Renal cortical epithelial cell (primary cell): ENCODE data around the gene PHLPP1. TPM values are rescaled to one million over a fixed set of nuclear protein-coding genes. Genes with fewer than 3 reads are reported as not detected.
A peak's percentile ranks its signal among the peaks of the same experiment; 100 is the strongest.

Experiments used
- DNase-seq: peaks from one replicate; pipeline ENCODE4 v3.0.0-alpha.2; 2011; ENCODE audit warnings: low read depth
- total RNA-seq: library from RNA; depleted of rRNA; stranded (reverse); fragments of >200 nt; gene quantifications from 2 replicates; pipeline ENCODE4 v1.2.3, GENCODE V29; 2014

PHLPP1 gene
- total RNA-seq, 1 donor from 2014 or later, result 13.2 TPM

DNA sequence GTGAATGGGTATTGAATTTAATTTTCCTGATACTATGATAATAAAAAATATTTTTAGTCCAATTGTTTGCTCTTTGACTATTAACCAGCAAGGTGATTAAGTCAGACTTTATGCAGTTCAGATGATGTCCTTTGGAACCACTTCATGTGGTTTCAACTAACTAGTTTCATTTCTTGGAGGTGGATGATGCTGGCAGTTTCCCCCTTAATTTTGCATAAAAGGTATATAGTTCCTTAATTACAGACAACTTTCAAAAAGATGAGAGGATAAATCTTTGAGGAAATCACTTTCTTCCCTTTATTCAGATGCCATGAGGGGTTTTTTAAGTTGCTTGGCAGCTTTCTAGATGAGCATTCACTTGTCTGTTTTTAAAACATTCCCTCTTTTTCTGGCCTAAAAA, 223.1 kb downstream of the PHLPP1 start:
- no peak for DNase-seq

DNA sequence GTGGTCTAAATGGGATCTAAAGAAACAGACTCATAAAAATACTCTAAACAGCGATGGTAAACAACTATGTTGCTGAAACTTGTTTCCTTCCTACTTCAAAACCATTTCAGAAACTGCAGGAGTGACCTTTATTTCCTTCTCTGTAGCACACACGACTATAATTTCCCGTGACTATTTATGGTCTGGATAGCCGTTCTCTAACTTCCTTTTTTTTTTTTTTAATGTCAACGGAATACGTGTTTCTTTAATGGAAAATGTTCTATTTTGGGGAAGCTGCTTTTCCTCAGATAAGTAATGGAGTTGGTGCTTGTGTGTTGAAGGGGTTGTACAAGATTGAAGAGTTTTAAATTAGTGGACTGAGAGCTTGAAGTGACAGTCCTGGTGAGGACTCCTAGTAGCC, 224.1 kb downstream of the PHLPP1 start:
- DNase-seq, result no peak

DNA sequence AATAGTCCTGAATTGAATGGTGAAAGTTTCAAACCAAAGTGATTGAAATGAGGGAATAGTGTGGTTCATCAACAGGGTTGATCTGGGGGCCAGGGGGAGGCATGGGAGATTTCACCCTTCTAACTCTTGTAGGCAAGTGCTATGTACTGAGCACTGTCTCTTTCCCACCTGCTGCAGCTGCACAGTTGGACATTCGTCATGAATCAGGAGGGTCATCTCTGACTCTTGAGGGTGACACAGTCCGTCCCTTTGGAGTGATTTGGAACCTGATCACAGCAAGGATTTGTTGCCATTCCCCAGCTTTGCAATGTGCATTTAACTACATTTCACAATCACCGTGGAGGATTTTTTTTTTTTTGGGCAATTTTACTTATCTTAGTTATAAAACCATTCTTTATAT, 224.6 kb downstream of the PHLPP1 start:
- no peak for DNase-seq

DNA sequence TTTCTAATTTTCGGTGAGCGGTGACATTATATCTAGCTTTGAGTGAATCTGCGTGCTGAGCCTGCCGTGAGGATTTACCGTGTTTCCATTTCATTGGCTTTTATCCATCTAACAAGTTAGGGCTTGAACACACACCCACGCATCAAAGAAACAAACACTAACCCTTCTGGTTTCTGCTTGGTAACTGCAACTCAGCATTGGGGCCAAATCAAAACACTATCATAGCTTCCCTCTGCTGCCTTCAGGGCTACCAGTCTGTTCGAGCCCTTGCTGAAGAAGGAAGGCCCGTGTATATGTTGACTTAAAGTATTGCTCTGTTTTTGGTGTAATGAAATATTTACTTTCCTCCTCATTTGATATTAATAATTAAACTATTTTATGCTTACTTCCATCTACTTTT, 227.2 kb downstream of the PHLPP1 start:
- no peak for DNase-seq

DNA sequence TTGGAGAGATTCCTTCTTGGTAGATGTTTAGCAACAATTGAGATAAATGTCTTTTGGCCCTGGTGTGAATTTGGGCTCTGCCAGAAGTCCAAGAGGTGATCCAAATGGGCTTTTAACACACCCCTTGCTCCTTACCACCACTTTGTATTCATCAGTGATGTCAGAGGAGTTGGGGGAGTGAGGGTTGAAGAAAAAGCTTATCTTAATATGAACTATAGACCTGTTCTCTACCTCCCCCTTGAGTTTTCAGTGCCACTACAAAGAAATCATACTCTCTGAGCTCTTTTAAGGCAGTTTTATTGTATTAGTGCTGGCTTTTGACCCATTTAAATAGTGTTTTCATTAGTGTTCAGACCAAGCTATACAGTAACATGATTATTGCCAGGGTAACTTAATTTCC, 229.1 kb downstream of the PHLPP1 start:
- DNase-seq, result no peak

DNA sequence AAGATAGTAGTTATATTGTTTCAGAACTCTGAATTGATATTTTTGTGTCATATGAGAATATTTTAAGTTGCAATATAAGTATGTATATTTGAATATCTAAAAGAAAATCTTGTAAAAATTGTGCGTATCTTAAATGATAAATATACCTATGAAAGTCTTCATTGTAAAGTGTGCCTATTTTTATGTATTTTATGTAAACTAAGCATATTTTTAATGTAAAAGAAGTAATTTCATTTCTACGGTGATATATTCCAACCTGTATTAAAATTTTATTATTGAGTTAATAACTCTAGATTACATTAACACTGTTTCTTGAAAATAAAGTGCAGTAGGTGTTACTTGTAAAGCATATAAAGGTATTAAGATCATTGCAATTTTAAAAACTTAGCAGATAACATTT, 233.4 kb downstream of the PHLPP1 start:
- DNase-seq, result no peak

DNA sequence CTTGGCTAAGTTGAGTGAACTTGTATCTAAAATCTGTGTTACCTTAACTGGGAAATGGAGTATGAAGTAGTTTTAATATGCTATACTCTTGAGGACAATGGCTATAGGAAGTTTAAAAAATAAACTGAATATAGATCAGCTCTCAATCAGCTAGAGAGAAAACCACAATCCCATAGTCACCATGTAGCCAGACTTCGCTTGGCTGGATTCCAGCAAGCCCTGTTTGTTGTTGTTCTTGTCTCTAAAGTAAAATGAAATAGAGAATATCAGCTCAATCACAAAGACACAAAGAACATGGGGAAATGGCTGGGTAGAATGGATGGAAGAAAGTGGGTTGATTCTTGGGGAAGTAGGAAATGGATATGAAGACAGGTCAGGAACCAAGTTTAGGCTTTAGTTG, 234.9 kb downstream of the PHLPP1 start:
- no peak for DNase-seq

DNA sequence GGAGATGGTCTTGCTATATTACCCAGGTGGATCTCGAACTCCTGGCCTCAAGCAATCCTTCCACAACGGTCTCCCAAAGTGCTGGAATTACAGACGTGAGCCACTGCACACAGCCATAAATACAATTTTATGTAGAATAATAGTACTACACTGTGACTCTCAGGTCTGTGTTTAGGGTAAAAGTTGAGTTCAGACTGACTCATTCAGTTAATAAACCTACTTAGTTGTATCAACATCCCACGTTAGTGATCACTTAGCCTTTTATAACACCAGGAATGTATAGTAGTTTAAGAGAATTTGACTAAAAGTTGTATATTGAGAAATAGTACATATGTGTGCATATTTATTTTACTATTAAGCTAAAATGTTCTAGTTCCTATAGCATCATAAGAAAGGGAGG, 237.5 kb downstream of the PHLPP1 start:
- DNase-seq, result no peak

DNA sequence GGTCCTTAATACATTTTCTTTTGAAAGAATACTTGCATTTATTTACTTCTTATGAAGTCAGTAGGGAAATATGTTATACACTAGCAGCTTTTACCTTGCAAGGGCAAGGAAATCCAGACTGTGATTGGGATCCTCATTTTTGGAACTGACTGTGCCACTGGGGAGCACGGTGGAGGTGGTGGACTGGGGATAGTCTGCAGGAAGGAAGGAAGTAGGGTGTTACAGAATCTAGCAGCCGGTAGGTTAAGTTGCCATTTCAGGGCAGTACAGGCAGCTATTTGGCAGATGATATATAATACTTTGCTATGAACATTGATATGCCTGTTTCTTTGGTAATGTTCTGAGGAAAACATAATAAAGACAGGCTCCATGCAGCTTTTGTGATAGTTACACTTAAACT, 238.3 kb downstream of the PHLPP1 start:
- no peak for DNase-seq

DNA sequence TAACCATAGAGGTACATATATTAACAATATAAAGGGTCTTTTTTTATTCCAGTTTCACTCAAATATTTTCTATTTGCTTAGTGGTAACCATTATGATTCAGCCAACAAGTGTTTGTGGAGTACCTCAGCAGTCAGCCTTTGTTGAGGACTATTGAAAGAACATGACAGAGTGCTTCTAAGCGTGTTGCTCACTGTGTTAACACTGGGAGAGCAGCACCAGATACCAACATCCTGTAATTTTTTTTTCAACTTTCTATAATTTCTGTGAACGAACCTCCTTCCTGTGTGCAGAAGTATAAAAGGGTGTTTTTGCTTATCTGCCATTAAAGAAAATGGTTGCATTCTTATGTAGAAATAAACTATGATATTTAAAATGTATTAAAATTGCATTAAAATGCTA, 239.0 kb downstream of the PHLPP1 start:
- peak; percentile 49 for DNase-seq

DNA sequence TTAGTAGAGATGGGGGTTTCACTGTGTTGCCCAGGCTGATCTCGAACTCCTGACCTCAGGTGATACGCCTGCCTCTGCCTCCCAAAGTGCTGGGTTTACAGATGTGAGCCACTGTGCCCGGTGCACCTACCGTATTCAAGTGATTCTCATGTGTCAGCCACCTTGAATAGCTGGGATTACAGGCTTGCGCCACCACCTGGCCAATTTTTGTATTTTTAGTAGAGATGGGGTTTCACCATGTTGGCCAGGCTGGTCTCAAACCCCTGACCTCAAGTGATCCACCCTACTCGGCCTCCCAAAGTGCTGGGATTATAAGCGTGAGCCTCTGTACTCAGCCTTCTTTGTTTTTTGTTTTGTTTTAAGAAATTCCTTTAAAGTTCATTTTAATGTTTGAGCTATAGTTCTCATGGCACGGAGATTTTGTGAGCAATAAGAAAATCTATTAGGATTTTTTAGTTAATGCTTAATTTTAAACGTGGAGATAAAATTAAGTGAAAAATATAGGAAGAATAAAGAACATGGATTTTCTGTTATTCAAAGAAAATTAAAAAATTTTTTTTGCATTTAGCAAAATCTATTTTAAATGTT, 242.6 kb downstream of the PHLPP1 start:
- peak; percentile 53 for DNase-seq

DNA sequence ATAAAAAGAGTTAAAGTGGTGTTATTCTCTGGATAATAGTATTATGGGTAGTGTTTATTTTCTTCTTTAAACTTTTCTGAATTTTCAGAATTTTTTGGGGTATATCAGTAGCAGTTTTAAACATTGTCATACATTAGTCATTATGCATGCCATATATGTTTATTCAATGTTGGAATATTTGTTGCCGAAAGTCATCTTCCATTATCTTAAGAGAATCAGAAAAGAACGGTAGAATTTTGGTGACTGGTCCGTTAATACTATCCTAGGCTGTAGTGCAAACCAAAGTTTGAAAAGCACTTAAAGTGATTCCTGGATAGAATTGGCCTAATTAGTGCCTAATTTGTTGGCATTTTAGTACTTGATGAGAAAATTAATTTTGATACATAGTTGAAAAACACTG, 244.1 kb downstream of the PHLPP1 start:
- no peak for DNase-seq

DNA sequence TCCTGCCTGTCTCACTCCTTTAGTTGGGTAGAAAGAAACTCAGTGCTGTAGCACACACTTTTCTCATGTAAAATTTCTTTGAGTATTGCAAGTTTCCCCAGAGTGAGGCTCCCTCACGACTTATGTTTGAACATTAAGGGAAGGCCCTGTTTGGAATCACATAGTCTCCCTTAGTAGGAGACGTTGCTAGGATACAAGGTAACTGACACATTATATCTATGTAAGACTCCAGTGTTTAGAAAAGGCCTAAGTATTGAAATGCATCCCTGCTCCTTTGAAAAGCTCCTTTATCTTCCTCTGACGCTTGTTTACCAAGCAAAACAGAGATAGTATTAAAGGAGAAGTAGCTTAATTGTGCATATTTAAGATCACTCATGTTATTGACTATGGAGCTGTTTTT, 248.2 kb downstream of the PHLPP1 start:
- DNase-seq, result no peak

DNA sequence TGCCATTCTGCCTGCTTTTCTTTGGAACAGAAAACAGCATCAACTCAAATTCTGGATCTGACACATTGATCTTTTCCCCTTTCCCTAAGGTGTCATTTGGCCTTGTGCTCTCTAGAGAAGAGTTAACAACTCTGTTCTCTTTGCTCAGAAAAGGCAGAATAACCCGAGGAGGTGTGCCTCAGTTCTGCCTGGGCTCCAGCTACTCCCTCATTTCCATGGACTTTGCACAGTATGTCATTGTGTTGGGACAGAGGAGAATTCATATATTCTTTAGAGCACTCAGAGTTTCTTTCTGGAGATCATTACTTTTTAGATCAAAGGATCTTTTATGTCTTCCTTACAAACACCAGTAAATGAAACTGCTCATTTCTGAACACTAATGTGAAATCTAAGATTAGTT, 249.1 kb downstream of the PHLPP1 start:
- no peak for DNase-seq

DNA sequence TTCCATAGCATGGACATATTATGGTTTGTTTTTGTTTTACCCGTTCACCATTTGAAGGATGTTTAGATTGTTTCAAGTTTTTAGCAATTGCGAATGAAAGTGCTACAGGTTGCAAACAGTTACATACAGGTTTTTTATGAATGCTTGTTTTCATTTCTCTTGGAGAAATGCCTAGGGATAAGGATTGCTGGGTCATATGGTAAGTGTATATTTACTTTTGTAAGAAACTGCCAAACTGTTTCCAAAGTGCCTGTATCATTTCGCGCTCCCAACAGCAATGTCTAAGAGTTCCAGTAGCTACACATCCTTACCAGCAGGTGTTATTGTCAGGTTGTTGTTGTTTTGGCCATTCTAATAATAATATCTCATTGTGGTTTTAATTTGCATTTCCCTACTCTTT, 251.7 kb downstream of the PHLPP1 start:
- DNase-seq, result no peak

DNA sequence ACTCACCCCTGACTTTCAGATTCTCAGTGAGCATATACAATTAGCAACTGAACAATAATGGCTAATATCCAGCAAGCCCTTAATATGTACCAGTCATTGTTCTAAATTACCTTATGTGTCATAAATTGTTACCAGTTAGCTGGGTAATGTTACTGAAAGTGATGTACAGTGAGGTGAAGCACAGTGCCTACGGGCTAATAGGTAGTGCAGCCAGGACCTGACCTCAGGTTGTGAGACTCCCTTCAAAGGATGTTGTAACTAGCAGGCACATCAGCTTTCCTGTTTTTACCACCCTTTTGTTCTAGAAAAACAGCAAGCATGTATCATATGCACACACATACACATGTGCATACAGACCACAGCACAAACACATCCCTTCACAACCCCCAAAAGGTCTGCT, 258.3 kb downstream of the PHLPP1 start:
- peak; percentile 46 for DNase-seq

DNA sequence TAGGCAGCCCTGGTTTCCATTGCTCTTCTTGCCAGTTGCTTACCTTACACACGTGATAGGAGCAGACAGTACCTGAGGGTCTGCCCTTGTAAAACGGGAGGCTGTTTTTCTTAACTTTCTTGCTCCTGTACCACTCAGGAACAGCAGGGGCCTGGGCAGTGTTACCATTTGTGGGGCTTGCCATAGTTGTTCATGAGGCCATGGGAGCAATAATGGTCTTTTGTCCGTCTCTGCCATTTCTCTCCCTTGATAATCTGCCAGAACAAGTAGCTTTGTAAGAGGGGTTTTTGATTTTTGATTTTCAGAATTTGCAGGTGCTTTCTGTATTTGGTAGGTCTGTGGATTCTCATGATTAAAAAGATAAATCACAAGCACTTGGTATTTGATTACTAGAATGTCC, 259.0 kb downstream of the PHLPP1 start:
- DNase-seq, result no peak

DNA sequence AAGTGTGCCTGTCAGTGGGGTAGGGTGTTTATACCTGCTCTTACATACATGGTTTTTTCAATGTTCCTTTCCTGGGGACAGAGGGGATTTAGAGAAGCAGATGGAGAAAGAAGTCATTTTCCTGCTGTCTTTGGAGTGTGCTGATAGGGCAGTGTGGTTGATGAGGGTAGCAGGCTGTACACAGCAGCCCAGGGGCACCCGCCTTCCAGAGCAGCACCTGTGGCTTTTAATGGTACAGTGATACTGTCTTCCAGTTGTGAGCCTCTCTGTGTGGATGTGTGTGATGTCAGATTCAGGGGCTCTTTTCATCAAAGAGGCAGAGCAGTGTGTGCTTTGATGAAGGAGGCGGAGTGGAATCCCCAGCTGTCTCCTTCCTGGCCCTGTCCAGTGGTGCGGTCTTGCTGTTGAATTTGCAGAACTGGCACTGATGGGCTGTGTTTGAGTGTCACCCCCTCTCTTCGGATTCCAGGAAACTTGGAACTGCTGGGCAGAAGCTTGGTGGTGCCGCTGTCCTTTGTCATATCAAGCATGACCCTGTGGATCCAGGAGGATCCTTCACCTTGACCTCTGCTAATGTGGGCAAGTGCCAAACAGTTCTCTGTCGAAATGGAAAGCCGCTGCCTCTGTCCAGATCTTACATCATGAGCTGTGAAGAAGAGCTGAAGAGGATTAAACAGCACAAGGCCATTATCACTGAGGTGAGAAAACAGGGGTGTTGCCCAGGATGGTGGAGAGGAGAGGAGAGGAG, 259.8 kb downstream of the PHLPP1 start:
- no peak for DNase-seq

DNA sequence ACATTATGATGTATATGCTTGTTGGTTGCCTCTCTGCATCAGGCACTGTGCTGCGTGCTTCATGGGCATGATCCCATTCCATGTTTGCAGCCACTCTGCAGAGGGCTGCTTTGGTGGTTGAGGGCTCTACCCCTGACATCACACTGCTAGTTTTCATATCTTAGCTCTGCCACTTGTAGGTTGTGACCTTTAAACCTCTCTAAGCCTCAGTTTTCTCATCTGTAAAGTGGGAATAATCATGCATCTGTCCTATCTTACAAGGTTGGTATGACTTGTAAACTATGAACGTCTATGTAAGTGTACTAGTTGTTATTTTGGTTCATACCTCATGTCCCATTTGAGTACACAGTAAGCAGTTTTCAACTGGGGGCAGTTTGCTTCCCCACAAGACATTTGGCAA, 260.4 kb downstream of the PHLPP1 start:
- no peak for DNase-seq

DNA sequence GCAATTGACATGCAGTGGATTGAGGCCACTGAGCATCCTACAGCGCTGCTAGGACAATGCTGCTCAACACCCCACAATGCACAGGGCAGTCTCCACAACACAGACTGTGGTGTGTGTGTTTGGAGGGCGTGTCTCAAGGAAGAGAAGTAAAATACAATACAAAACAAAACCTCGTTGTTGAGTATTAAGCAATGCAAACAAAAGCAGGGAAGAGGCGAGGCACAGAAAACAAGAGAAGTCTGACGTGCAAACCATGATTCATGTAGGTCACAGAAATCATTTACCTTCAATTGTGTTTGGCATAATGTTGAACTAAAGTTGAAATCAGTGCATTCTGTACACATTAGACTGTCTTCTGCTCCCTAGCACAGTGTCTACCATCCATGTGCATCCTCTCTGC, 260.9 kb downstream of the PHLPP1 start:
- DNase-seq, result peak; percentile 70

DNA sequence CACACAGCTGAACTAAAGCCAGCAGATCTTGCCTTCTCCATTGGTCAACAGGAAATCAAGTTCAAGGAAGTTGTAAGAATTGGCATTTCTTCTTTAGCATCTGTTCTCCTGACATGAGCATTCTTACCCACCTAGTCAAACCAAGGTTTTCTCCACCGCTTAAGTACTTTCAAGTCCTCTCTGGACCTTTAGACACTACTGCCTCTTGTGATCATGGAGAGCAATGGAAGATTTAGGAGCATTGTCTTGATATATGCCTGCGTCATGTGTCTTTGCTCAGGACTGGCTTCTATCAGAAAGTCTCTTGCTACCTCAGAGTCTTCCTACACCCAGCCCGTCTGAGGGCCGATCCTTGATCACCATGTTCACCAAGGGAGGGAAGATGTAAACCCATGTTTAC, 262.2 kb downstream of the PHLPP1 start:
- no peak for DNase-seq

DNA sequence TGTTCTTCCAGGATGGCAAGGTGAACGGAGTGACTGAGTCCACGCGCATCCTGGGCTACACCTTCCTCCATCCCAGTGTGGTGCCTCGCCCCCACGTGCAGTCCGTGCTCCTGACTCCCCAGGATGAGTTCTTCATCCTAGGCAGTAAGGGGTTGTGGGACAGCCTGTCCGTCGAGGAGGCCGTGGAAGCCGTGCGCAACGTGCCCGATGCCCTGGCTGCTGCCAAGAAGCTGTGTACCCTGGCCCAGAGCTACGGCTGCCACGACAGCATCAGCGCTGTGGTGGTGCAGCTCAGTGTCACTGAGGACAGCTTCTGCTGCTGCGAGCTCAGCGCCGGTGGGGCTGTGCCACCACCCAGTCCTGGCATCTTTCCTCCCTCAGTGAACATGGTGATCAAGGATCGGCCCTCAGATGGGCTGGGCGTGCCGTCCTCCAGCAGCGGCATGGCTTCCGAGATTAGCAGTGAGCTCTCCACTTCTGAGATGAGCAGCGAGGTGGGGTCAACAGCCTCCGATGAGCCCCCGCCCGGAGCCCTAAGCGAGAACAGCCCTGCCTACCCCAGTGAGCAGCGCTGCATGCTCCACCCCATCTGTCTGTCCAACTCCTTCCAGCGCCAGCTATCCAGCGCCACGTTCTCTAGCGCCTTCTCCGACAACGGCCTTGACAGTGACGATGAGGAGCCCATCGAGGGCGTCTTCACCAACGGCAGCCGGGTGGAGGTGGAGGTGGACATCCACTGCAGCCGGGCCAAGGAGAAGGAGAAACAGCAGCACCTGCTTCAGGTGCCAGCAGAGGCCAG, 263.1 kb downstream of the PHLPP1 start:
- DNase-seq, result no peak

DNA sequence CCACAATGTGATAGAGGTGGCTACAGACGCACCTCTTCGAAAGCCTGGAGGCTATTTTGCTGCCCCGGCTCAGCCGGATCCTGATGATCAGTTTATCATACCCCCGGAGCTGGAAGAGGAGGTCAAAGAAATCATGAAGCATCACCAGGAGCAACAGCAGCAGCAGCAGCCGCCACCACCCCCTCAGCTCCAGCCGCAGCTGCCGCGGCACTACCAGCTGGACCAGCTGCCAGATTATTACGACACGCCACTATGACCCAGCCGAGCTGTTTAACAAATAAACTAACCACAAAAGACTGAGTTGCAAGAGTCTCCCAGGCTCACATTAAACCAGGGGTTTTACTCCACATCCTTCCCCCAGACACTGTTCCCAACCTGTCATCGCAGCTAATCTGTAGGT, 263.8 kb downstream of the PHLPP1 start:
- peak; percentile 44 for DNase-seq
